SK-N-SH treated with all-trans-retinoic acid at 6 μM for 48 hours (cell line): ENCODE data around the gene PDIA5.

Source experiments
- ATAC-seq: fragments of 200-7000 bp; cut with Tn5 transposase; 3 replicates; pipeline ENCODE4 v1.9.1; 2020; ENCODE audit warnings: mild to moderate bottlenecking, moderate library complexity
- ARNTL ChIP-seq: fragments of 450-650 bp; formaldehyde crosslinking; IDR thresholded peaks from 2 replicates; pipeline ENCODE4 v1.5.0; 2020; ENCODE audit warnings: low read depth, mild to moderate bottlenecking, moderate library complexity, borderline replicate concordance
- BACH2 ChIP-seq: fragments of 250-450 bp; sonication (Bioruptor Pico); IDR thresholded peaks from 2 replicates; pipeline ENCODE4 v1.9.0; 2021; ENCODE audit warnings: mild to moderate bottlenecking, borderline replicate concordance
- CSDC2 ChIP-seq: fragments of 250-450 bp; sonication (Bioruptor Pico); IDR thresholded peaks from 2 replicates; pipeline ENCODE4 v1.5.0; 2020; ENCODE audit warnings: mild to moderate bottlenecking, moderate library complexity
- CSRNP3 ChIP-seq: fragments of 250-450 bp; sonication (Bioruptor Pico); IDR thresholded peaks from 2 replicates; pipeline ENCODE4 v1.5.1; 2021; ENCODE audit warnings: mild to moderate bottlenecking, moderate library complexity
- ESRRG ChIP-seq: fragments of 250-450 bp; sonication (Bioruptor Pico); IDR thresholded peaks from 2 replicates; pipeline ENCODE4 v1.6.1; 2021; ENCODE audit warnings: mild to moderate bottlenecking
- GLIS3 ChIP-seq: fragments of 250-450 bp; sonication (Bioruptor Pico); IDR thresholded peaks from 2 replicates; pipeline ENCODE4 v1.5.0; 2020; ENCODE audit warnings: mild to moderate bottlenecking, moderate library complexity
- ISL1 ChIP-seq: fragments of 250-450 bp; sonication (Bioruptor Pico); IDR thresholded peaks from 2 replicates; pipeline ENCODE4 v2.1.2; 2022; ENCODE audit warnings: mild to moderate bottlenecking, moderate library complexity
- OSR1 ChIP-seq: fragments of 250-450 bp; sonication (Bioruptor Pico); IDR thresholded peaks from 2 replicates; pipeline ENCODE4 v1.8.0; 2022; ENCODE audit warnings: moderate library complexity, mild to moderate bottlenecking, inconsistent platforms
- POU6F1 ChIP-seq: fragments of 250-450 bp; sonication (Bioruptor Pico); IDR thresholded peaks from 2 replicates; pipeline ENCODE4 v1.8.0; 2021; ENCODE audit warnings: low read depth, mild to moderate bottlenecking, moderate library complexity, borderline replicate concordance
- RARB ChIP-seq: fragments of 250-450 bp; sonication (Bioruptor Pico); IDR thresholded peaks from 2 replicates; pipeline ENCODE4 v1.8.0; 2021; ENCODE audit warnings: mild to moderate bottlenecking, moderate library complexity
- SNAI2 ChIP-seq: fragments of 250-450 bp; sonication (Bioruptor Pico); IDR thresholded peaks from 2 replicates; pipeline ENCODE4 v1.5.0; 2020; ENCODE audit warnings: mild to moderate bottlenecking, moderate library complexity
- TCF4 ChIP-seq: fragments of 250-450 bp; sonication (Bioruptor Pico); IDR thresholded peaks from 2 replicates; pipeline ENCODE4 v1.8.0; 2021; ENCODE audit warnings: mild to moderate bottlenecking, moderate library complexity, borderline replicate concordance
- TOX ChIP-seq: fragments of 250-450 bp; sonication (Bioruptor Pico); IDR thresholded peaks from 2 replicates; pipeline ENCODE4 v1.8.0; 2021; ENCODE audit warnings: mild to moderate bottlenecking, moderate library complexity, borderline replicate concordance
- ZC3H10 ChIP-seq: fragments of 250-450 bp; sonication (Bioruptor Pico); IDR thresholded peaks from 2 replicates; pipeline ENCODE4 v1.5.1; 2021; ENCODE audit warnings: mild to moderate bottlenecking, moderate library complexity
- ZFP3 ChIP-seq: fragments of 250-450 bp; sonication (Bioruptor Pico); IDR thresholded peaks from 2 replicates; pipeline ENCODE4 v1.5.0; 2020; ENCODE audit warnings: mild to moderate bottlenecking, moderate library complexity
- ZFP30 ChIP-seq: fragments of 450-650 bp; formaldehyde crosslinking; IDR thresholded peaks from 2 replicates; pipeline ENCODE4 v1.5.0; 2022; ENCODE audit warnings: mild to moderate bottlenecking, moderate library complexity
- ZNF565 ChIP-seq: fragments of 450-650 bp; formaldehyde crosslinking; conservative IDR thresholded peaks from 2 replicates; pipeline ENCODE4 v1.5.0; 2020; ENCODE audit warnings: low read depth, mild to moderate bottlenecking, moderate library complexity
- ZNF70 ChIP-seq: fragments of 450-650 bp; formaldehyde crosslinking; IDR thresholded peaks from 2 replicates; pipeline ENCODE4 v1.5.0; 2020; ENCODE audit warnings: mild to moderate bottlenecking, moderate library complexity
- ZNF8 ChIP-seq: fragments of 450-650 bp; formaldehyde crosslinking; IDR thresholded peaks from 2 replicates; pipeline ENCODE4 v1.5.0; 2020; ENCODE audit warnings: mild to moderate bottlenecking, moderate library complexity
- TF ChIP-seq, protein P1 (sequence below): fragments of 250-450 bp; sonication (Bioruptor Pico); IDR thresholded peaks from 2 replicates; pipeline ENCODE4 v1.8.0; 2020; ENCODE audit warnings: mild to moderate bottlenecking, moderate library complexity, borderline replicate concordance
- TF ChIP-seq, protein P2 (sequence below): fragments of 250-450 bp; sonication (Bioruptor Pico); IDR thresholded peaks from 2 replicates; pipeline ENCODE4 v1.5.0; 2020; ENCODE audit warnings: mild to moderate bottlenecking, moderate library complexity

Gene PDIA5

DNA sequence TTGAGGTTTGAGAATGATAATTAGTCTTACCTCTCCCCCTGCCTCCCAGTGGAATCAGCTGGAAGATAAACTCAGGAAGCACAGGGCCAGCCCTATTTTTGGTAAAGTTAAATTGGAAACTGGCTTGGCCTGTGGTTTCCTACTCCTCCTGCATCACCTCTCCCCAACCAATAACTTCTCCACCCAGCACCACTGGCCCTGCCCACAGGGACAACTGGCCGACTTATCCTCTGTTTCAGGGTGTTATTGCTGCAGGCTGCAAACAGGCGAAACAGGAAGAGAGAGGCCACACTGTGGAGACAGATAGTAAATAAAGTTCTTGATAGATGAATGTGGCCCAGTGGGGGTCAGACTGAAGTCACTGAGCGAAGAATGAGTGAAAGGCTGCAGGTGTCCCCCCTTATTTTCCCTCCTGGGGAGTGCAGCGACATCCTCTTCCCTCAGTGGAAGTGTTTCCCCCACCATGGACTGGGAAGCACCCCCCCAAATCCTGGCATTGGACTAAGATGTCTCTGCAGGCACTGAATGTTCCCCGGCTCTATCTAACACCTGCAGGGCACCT lies 47.1 kb downstream of the PDIA5 start:
- no peak for TF ChIP-seq ISL1 (CRISPR knock-in tag)
- TF ChIP-seq OSR1 (CRISPR knock-in tag) = no peak
- TF ChIP-seq RARB (CRISPR knock-in tag) = no peak
- TF ChIP-seq BACH2 (CRISPR knock-in tag) = no peak
- TF ChIP-seq ZNF565 (CRISPR knock-in tag) = no peak
- no peak for ATAC-seq

- no peak for TF ChIP-seq ISL1 (CRISPR knock-in tag)
- no peak for TF ChIP-seq ZFP3
- TF ChIP-seq ESRRG = no peak
- TF ChIP-seq, protein P1, sequence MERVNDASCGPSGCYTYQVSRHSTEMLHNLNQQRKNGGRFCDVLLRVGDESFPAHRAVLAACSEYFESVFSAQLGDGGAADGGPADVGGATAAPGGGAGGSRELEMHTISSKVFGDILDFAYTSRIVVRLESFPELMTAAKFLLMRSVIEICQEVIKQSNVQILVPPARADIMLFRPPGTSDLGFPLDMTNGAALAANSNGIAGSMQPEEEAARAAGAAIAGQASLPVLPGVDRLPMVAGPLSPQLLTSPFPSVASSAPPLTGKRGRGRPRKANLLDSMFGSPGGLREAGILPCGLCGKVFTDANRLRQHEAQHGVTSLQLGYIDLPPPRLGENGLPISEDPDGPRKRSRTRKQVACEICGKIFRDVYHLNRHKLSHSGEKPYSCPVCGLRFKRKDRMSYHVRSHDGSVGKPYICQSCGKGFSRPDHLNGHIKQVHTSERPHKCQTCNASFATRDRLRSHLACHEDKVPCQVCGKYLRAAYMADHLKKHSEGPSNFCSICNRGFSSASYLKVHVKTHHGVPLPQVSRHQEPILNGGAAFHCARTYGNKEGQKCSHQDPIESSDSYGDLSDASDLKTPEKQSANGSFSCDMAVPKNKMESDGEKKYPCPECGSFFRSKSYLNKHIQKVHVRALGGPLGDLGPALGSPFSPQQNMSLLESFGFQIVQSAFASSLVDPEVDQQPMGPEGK (CRISPR knock-in tag) = no peak
- TF ChIP-seq OSR1 (CRISPR knock-in tag) = no peak
- TF ChIP-seq CSRNP3 (CRISPR knock-in tag) = no peak
- TF ChIP-seq GLIS3 (CRISPR knock-in tag) = no peak
- TF ChIP-seq SNAI2 (CRISPR knock-in tag) = no peak
- TF ChIP-seq ZNF70 (CRISPR knock-in tag) = no peak
- TF ChIP-seq TCF4 (CRISPR knock-in tag) = no peak
- no peak for ATAC-seq
Measured at GRCh38 chr3:123116116-123116515, 49.3 kb downstream of the PDIA5 start.

DNA sequence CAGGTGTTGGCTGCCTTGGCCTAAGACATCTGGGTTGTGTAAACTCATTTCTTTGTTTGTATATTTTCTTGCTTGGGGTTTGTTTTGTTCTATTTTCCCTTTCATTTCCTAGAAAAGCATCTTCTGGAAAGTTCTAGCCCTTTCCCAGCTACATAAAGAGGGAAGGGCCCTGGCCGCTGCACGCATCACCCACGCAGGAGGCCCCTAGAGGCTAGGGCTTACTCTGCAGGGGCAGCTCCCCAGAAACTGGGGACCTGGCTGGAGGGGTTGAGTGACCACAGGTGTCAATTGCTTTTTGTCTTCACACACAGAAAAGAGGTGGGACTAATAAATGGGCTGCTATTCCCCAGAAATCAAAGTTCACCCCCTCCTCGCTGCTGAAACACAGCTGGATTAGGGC lies 52.6 kb downstream of the PDIA5 start:
- TF ChIP-seq ZNF70 (CRISPR knock-in tag) (no peak), ZFP30 (no peak), ZFP3 (no peak), ZC3H10 (CRISPR knock-in tag) (no peak), ARNTL (CRISPR knock-in tag) (no peak), RARB (CRISPR knock-in tag) (no peak), ZNF8 (no peak), ESRRG (no peak), CSDC2 (CRISPR knock-in tag) (no peak), ZNF565 (CRISPR knock-in tag) (no peak), TCF4 (CRISPR knock-in tag) (no peak)
- TF ChIP-seq, protein P2, sequence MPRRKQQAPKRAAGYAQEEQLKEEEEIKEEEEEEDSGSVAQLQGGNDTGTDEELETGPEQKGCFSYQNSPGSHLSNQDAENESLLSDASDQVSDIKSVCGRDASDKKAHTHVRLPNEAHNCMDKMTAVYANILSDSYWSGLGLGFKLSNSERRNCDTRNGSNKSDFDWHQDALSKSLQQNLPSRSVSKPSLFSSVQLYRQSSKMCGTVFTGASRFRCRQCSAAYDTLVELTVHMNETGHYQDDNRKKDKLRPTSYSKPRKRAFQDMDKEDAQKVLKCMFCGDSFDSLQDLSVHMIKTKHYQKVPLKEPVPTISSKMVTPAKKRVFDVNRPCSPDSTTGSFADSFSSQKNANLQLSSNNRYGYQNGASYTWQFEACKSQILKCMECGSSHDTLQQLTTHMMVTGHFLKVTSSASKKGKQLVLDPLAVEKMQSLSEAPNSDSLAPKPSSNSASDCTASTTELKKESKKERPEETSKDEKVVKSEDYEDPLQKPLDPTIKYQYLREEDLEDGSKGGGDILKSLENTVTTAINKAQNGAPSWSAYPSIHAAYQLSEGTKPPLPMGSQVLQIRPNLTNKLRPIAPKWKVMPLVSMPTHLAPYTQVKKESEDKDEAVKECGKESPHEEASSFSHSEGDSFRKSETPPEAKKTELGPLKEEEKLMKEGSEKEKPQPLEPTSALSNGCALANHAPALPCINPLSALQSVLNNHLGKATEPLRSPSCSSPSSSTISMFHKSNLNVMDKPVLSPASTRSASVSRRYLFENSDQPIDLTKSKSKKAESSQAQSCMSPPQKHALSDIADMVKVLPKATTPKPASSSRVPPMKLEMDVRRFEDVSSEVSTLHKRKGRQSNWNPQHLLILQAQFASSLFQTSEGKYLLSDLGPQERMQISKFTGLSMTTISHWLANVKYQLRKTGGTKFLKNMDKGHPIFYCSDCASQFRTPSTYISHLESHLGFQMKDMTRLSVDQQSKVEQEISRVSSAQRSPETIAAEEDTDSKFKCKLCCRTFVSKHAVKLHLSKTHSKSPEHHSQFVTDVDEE = no peak
- ATAC-seq = no peak

GRCh38 chr3:123119802-123120201 lies 53.0 kb downstream of the PDIA5 start:
- TF ChIP-seq, protein P1 (CRISPR knock-in tag) = no peak
- TF ChIP-seq POU6F1 (CRISPR knock-in tag) (no peak), ZNF8 (no peak), TOX (CRISPR knock-in tag) (no peak), CSRNP3 (CRISPR knock-in tag) (no peak), ZNF70 (CRISPR knock-in tag) (no peak), RARB (CRISPR knock-in tag) (no peak), ISL1 (CRISPR knock-in tag) (no peak), OSR1 (CRISPR knock-in tag) (no peak), ARNTL (CRISPR knock-in tag) (no peak), CSDC2 (CRISPR knock-in tag) (no peak), ZC3H10 (CRISPR knock-in tag) (no peak), ZFP3 (no peak)
- TF ChIP-seq, protein P2 = no peak
- no peak for ATAC-seq
